Measurements from ENCODE around the gene KCNC3. TPM values are rescaled to one million over a fixed set of nuclear protein-coding genes. Genes with fewer than 3 reads are reported as not detected.

Gene KCNC3
- total and polyA plus RNA-seq, 10 of the 15 experiments (the other 5 are each of a cell fraction or from before 2014, with no cell fraction given): 0.08 to 3.8 (median 0.44) TPM; not detected in 2

- TF ChIP-seq MEF2A (IDR thresholded peaks at IDR 0.05; ENCODE audit: insufficient read depth, low read depth, low read length): 0 out of 2 replicates have a peak, but pooled peaks have one; percentile 4
- TF ChIP-seq TARDBP (IDR thresholded peaks at IDR 0.05; ENCODE audit: borderline replicate concordance): no peak
- TF ChIP-seq, protein P1, sequence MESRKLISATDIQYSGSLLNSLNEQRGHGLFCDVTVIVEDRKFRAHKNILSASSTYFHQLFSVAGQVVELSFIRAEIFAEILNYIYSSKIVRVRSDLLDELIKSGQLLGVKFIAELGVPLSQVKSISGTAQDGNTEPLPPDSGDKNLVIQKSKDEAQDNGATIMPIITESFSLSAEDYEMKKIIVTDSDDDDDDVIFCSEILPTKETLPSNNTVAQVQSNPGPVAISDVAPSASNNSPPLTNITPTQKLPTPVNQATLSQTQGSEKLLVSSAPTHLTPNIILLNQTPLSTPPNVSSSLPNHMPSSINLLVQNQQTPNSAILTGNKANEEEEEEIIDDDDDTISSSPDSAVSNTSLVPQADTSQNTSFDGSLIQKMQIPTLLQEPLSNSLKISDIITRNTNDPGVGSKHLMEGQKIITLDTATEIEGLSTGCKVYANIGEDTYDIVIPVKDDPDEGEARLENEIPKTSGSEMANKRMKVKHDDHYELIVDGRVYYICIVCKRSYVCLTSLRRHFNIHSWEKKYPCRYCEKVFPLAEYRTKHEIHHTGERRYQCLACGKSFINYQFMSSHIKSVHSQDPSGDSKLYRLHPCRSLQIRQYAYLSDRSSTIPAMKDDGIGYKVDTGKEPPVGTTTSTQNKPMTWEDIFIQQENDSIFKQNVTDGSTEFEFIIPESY (IDR thresholded peaks at IDR 0.05): no peak
- TF ChIP-seq NFYB (IDR thresholded peaks at IDR 0.05; ENCODE audit: insufficient read depth, low read depth, low read length): no peak
- TF ChIP-seq BRCA1 (IDR thresholded peaks at IDR 0.05; ENCODE audit: low read depth, low read length): no peak
- TF ChIP-seq CREM (IDR thresholded peaks at IDR 0.05; ENCODE audit: low read depth): peak; percentile 81
- no peak; the same call in 1 of the 2 replicates for TF ChIP-seq HCFC1 (IDR thresholded peaks at IDR 0.05; ENCODE audit: low read length)
- peak; percentile 67 for TF ChIP-seq MTA2 (IDR thresholded peaks at IDR 0.05; ENCODE audit: low read depth)
- TF ChIP-seq, protein P2, sequence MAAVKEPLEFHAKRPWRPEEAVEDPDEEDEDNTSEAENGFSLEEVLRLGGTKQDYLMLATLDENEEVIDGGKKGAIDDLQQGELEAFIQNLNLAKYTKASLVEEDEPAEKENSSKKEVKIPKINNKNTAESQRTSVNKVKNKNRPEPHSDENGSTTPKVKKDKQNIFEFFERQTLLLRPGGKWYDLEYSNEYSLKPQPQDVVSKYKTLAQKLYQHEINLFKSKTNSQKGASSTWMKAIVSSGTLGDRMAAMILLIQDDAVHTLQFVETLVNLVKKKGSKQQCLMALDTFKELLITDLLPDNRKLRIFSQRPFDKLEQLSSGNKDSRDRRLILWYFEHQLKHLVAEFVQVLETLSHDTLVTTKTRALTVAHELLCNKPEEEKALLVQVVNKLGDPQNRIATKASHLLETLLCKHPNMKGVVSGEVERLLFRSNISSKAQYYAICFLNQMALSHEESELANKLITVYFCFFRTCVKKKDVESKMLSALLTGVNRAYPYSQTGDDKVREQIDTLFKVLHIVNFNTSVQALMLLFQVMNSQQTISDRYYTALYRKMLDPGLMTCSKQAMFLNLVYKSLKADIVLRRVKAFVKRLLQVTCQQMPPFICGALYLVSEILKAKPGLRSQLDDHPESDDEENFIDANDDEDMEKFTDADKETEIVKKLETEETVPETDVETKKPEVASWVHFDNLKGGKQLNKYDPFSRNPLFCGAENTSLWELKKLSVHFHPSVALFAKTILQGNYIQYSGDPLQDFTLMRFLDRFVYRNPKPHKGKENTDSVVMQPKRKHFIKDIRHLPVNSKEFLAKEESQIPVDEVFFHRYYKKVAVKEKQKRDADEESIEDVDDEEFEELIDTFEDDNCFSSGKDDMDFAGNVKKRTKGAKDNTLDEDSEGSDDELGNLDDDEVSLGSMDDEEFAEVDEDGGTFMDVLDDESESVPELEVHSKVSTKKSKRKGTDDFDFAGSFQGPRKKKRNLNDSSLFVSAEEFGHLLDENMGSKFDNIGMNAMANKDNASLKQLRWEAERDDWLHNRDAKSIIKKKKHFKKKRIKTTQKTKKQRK (IDR thresholded peaks at IDR 0.05; ENCODE audit: low read depth, low read length): no peak
- TF ChIP-seq TCF12 (IDR thresholded peaks at IDR 0.05; ENCODE audit: low read depth, low read length): peak; percentile 79
- TF ChIP-seq, protein P3, sequence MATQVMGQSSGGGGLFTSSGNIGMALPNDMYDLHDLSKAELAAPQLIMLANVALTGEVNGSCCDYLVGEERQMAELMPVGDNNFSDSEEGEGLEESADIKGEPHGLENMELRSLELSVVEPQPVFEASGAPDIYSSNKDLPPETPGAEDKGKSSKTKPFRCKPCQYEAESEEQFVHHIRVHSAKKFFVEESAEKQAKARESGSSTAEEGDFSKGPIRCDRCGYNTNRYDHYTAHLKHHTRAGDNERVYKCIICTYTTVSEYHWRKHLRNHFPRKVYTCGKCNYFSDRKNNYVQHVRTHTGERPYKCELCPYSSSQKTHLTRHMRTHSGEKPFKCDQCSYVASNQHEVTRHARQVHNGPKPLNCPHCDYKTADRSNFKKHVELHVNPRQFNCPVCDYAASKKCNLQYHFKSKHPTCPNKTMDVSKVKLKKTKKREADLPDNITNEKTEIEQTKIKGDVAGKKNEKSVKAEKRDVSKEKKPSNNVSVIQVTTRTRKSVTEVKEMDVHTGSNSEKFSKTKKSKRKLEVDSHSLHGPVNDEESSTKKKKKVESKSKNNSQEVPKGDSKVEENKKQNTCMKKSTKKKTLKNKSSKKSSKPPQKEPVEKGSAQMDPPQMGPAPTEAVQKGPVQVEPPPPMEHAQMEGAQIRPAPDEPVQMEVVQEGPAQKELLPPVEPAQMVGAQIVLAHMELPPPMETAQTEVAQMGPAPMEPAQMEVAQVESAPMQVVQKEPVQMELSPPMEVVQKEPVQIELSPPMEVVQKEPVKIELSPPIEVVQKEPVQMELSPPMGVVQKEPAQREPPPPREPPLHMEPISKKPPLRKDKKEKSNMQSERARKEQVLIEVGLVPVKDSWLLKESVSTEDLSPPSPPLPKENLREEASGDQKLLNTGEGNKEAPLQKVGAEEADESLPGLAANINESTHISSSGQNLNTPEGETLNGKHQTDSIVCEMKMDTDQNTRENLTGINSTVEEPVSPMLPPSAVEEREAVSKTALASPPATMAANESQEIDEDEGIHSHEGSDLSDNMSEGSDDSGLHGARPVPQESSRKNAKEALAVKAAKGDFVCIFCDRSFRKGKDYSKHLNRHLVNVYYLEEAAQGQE (IDR thresholded peaks at IDR 0.05; ENCODE audit: low read depth, low read length): no peak
- TF ChIP-seq, protein P4, sequence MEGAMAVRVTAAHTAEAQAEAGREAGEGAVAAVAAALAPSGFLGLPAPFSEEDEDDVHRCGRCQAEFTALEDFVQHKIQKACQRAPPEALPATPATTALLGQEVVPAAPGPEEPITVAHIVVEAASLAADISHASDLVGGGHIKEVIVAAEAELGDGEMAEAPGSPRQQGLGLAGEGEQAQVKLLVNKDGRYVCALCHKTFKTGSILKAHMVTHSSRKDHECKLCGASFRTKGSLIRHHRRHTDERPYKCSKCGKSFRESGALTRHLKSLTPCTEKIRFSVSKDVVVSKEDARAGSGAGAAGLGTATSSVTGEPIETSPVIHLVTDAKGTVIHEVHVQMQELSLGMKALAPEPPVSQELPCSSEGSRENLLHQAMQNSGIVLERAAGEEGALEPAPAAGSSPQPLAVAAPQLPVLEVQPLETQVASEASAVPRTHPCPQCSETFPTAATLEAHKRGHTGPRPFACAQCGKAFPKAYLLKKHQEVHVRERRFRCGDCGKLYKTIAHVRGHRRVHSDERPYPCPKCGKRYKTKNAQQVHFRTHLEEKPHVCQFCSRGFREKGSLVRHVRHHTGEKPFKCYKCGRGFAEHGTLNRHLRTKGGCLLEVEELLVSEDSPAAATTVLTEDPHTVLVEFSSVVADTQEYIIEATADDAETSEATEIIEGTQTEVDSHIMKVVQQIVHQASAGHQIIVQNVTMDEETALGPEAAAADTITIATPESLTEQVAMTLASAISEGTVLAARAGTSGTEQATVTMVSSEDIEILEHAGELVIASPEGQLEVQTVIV (IDR thresholded peaks at IDR 0.05; ENCODE audit: borderline replicate concordance, partially characterized antibody): no peak
- peak; percentile 71 for TF ChIP-seq RUNX3 (IDR thresholded peaks at IDR 0.05; ENCODE audit: low read length)
- no peak for TF ChIP-seq CHD4 (IDR thresholded peaks at IDR 0.05)
- TF ChIP-seq NBN (IDR thresholded peaks at IDR 0.05): peak; percentile 95
- no peak for TF ChIP-seq KDM1A (IDR thresholded peaks at IDR 0.05; ENCODE audit: borderline replicate concordance)
- TF ChIP-seq MTA3 (IDR thresholded peaks at IDR 0.05; ENCODE audit: borderline replicate concordance, low read length): 0 out of 2 replicates have a peak, but pooled peaks have one; percentile 21
Measured at GRCh38 chr19:50357178-50358100, 28.3 kb upstream of the KCNC3 start (continued).
